ENCODE results near the gene SBK2. TPM values are rescaled to one million over a fixed set of nuclear protein-coding genes. Genes with fewer than 3 reads are reported as not detected.

Gene SBK2
- total RNA-seq, 4 donors from 2014 or later, result not detected

- intact Hi-C loops (cut with DNase I), result no loop called here
- TF ChIP-seq CTCF (IDR thresholded peaks at IDR 0.05) (no peak), POLR2A (IDR thresholded peaks at IDR 0.05) (no peak)
- Histone ChIP-seq H3K9me3 (no peaks in the 10 kb centered on the region), H3K27me3 (peaks cover 0 to under 1% (median 0%) of the 10 kb centered on the region in 4 donors), H3K4me1 (peaks cover 35 to 53% (median 36%) of the 10 kb centered on the region in 3 donors), H3K4me3 (peak overlapping the region in 2 of 4 donors; percentile 61 to 82), H3K27ac (peak overlapping the region in 3 of 4 donors; percentile 86 to 94 (median 90)), H3K36me3 (peaks cover 0 to 37% (median 21%) of the 10 kb centered on the region in 3 donors)
- WGBS, 2 donors, result 74 to 82% methylated on average over 10 to 12 of the region's 46 CpGs
- no peak for DNase-seq
Observed at GRCh38 chr19:55483706-55484592, 53.0 kb downstream of the SBK2 start.

GRCh38 chr19:55482967-55483705 is 53.8 kb downstream of the SBK2 start:
- Histone ChIP-seq H3K9me3 (no peaks in the 10 kb centered on the region), H3K36me3 (peaks cover 0 to 37% (median 21%) of the 10 kb centered on the region in 3 donors), H3K4me3 (no peak overlapping the region), H3K4me1 (peaks cover 38 to 50% (median 38%) of the 10 kb centered on the region in 3 donors), H3K27me3 (no peaks in the 10 kb centered on the region), H3K27ac (no peak overlapping the region)
- intact Hi-C loops (cut with DNase I), result no loop called here
- no peak for DNase-seq
- 90% methylated on average over 8 of the region's 47 CpGs; no CpG with 5 or more reads in 1 of the 2 donors for WGBS, 2 donors
- TF ChIP-seq POLR2A (IDR thresholded peaks at IDR 0.05) (no peak), CTCF (IDR thresholded peaks at IDR 0.05) (no peak)

- Histone ChIP-seq H3K4me3 (no peak overlapping the region), H3K36me3 (peaks cover 0 to 37% (median 21%) of the 10 kb centered on the region in 3 donors), H3K27me3 (no peaks in the 10 kb centered on the region), H3K4me1 (peaks cover 38 to 50% (median 45%) of the 10 kb centered on the region in 3 donors), H3K9me3 (no peaks in the 10 kb centered on the region), H3K27ac (no peak overlapping the region)
- DNase-seq, result no peak
- WGBS, 2 donors, result 93% methylated on average over 3 of the region's 83 CpGs; no CpG with 5 or more reads in 1 of the 2 donors
- intact Hi-C loops (cut with DNase I), result no loop called here
- TF ChIP-seq CTCF (IDR thresholded peaks at IDR 0.05), result no peak
- TF ChIP-seq POLR2A (IDR thresholded peaks at IDR 0.05), result no peak
Observed at GRCh38 chr19:55482156-55482961, 54.6 kb downstream of the SBK2 start.

GRCh38 chr19:55481794-55482155 is 55.2 kb downstream of the SBK2 start:
- Histone ChIP-seq H3K4me3 (no peak overlapping the region), H3K4me1 (peaks cover 33 to 49% (median 41%) of the 10 kb centered on the region in 3 donors), H3K36me3 (peaks cover 0 to 37% (median 21%) of the 10 kb centered on the region in 3 donors), H3K27ac (no peak overlapping the region), H3K9me3 (no peaks in the 10 kb centered on the region), H3K27me3 (no peaks in the 10 kb centered on the region)
- WGBS, 2 donors, result 100% methylated on average over 3 of the region's 40 CpGs; no CpG with 5 or more reads in 1 of the 2 donors
- no peak for DNase-seq
- TF ChIP-seq CTCF (IDR thresholded peaks at IDR 0.05) (no peak), POLR2A (IDR thresholded peaks at IDR 0.05) (no peak)
- intact Hi-C loops (cut with DNase I), result no loop called here

Data from esophagus squamous epithelium (tissue), 5 donors.